Fibroblast of skin of right biceps (primary cell): ENCODE results near the gene ELFN1.

Source experiments
- DNase-seq: peaks from one replicate; pipeline ENCODE4 v3.0.0-alpha.2; 2013

Gene ELFN1

GRCh38 chr7:1696671-1697498 is 26.8 kb downstream of the ELFN1 start:
- DNase-seq, result no peak

GRCh38 chr7:1697499-1698125 is 27.5 kb downstream of the ELFN1 start:
- DNase-seq, result no peak

GRCh38 chr7:1698201-1698600 is 28.1 kb downstream of the ELFN1 start:
- DNase-seq, result no peak

DNA sequence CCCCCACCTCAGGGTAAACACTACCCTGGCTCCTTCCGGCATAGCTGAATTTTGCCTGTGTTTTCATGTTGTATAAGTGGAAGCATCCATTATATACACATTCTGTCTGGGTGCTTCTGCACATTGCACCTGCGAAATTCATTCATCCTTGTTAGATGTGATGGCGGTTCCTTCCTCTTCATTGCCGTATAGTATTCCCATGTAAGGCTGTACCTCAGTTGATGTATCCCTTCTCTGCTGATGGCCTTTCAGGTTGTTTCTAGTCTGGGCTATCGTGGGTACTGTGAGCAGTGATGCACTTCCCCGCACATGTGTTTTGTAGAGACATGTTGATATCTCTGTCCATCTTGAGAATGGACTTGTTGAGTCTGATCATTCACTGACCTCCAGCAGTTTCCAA is 28.9 kb downstream of the ELFN1 start:
- no peak for DNase-seq

- no peak for DNase-seq
Measured at GRCh38 chr7:1700086-1700485, 30.0 kb downstream of the ELFN1 start.

GRCh38 chr7:1700536-1701333 is 30.7 kb downstream of the ELFN1 start:
- DNase-seq, result no peak

GRCh38 chr7:1702652-1703051 is 32.6 kb downstream of the ELFN1 start:
- no peak for DNase-seq

- no peak for DNase-seq
Measured at GRCh38 chr7:1703441-1703840, 33.4 kb downstream of the ELFN1 start.

GRCh38 chr7:1703871-1704810 is 34.1 kb downstream of the ELFN1 start:
- DNase-seq, result no peak

DNA sequence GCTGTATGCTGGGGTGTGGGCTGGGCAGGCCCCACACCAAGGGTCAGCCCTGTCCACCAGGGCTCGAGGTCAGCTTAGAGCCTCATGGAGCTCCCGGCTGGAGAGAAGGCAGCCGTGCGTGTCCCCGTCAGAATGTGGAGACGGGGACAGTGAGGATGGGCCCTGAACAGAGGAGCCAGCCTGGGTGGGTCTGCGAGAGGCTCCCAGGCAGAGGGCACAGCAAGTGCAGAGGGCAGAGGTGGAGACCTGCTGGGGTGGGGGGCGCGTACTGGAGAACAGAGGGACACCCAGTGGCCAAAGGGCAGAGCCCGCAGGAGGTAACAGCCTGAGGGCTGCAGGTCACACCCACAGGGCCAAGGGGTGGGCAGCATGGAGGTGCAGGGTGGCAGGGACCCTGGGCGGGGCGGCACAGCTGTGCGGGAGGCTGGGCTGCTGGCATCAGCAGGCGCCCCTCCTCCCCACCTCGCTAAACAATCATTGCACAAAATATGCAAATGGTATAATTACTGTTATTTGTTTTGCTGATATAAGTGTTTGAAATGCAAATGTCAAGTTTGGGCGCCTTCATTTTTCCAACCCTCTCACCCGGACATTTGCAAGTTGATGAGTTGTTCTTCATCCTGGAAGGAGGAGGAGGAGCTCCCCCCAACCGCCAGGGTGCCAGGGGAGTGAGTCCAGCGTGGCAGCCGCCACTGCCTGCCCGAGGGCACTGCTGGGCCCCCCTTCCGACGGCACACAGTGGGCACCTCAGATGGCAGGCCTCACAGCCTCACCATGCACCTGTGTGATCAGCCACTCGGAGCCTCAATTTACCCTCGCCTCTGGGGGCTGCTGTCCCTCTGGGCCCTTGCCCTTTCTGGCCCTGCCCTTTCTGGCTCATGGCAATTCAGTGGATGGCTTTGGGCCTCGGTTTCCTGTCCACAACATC is 35.0 kb downstream of the ELFN1 start:
- DNase-seq, result no peak

DNA sequence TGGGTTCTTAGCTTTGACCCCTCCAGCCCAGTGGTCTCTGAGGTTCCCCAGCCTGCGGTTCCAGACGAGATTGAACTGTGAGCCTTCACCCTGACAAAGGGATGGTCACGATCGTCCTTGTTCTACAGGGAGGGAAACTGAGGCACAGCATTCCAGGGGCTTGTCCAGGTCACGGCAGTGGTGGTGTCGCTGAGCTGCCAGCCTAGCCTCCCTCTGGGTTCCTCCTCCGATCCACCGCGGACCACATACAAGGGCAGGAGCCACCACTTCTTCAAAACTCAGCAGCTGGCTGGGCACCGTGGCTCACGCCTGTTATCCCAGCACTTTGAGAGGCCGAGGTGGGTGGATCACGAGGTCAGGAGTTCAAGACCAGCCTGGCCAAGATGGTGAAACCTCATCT is 35.8 kb downstream of the ELFN1 start:
- no peak for DNase-seq

DNA sequence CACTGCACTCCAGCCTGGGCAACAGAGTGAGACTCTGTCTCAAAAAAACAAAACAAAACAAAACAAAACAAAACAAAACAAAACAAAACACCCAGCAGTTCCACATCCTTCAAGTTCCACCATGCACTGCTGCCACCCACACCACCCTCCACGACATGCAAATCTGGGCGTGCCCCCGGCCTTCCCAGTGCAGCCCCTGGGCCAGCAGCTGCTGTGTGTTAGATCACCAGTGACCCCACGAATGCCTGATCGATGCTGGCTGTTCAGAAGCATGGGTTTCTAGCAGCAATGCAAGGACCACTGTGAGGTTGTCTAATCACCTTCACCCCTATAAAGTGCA is 36.3 kb downstream of the ELFN1 start:
- DNase-seq, result no peak

DNA sequence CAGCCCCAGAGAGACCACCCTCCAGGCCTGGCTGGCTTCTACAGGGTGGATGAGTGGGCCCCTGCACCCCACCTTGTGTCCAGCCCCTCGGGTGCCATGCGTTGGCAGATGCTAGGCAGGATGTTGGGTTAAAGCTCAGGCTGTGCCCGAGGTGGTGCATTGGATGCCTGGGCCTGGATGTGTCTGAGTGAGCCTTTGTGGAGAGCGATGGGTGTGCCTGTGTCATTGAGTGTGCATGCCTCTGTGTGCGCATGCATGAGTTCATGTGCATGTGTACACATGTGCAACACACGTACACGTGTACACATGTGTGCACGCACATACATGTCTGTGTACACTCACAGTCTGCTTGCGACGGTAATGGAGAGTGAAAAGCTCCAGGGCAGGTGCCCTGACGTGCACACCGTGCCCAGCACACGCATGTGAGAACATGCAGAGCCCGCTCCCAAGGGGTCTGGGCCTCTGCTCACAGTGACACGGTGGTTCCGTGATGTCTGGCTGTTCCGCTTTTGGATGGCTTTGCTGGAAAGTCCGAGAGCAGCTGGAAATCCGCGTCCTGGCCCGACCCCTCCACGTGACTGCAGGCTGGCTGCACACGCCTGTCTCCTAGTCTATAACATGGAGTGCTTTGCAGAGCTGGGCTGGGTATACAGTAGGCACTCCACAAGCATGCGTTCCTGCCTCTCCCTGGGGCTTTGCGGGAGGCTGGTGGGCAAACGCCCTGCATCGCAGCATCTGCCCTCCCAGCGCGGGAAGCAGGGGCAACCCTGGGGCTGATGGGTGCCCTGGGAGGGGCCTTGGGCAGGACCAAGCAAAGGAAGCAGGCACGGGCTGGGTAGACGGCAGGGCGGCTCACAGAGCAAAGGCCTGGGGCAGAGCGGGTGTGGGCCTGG is 36.9 kb downstream of the ELFN1 start:
- DNase-seq, result no peak

- DNase-seq, result no peak
Measured at GRCh38 chr7:1707756-1708595, 37.9 kb downstream of the ELFN1 start.

- DNase-seq, result no peak
Measured at GRCh38 chr7:1708596-1709251, 38.6 kb downstream of the ELFN1 start.

GRCh38 chr7:1709281-1709680 is 39.2 kb downstream of the ELFN1 start:
- no peak for DNase-seq

- no peak for DNase-seq
Measured at GRCh38 chr7:1709900-1710299, 39.8 kb downstream of the ELFN1 start.

GRCh38 chr7:1710936-1711335 is 40.9 kb downstream of the ELFN1 start:
- DNase-seq, result no peak

DNA sequence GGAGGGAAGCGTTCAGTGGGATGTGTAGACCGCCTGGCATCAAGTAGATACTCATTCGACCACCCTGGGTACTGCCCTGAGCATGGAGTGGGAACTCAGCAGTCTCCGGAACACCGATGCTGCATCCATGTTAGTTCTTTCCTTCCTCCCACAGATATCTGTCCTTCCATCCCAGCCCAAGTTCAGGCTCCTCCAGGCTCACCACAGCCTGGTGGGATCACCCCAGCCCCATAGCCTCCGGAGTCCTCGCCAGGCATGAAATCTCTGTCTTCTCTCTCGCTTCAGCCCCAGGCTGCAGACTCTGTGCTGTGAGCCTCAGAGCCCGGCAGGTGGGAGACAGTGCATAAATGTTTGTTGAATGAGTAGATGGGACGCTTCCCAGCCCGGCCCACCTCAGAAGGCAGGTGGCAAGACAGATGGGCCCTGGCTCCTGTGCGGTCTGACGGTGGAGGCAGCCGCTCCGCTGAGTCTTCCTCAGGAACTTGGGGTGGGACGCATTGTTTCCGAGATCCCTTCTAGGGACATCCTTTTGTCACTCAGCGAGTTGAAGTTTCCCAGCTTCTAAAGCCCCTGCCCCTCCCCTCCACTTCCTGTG is 42.9 kb downstream of the ELFN1 start:
- DNase-seq, result no peak
